A673 (cell line): ENCODE results near the gene CYSLTR2.

Experiments used
- EZH2 ChIP-seq: fragments of 200-600 bp; sonication (generic); IDR thresholded peaks from 2 replicates; pipeline ENCODE4 v1.6.1; 2017; ENCODE audit warnings: borderline replicate concordance, low read depth, mild to moderate bottlenecking, mixed read lengths, antibody characterized with exemption, low read length; ENCODE audit not compliant: poor library complexity, severe bottlenecking
- TF ChIP-seq, protein P1 (sequence below): fragments of 300-800, 200-600 bp; sonication (generic); conservative IDR thresholded peaks from 2 replicates; pipeline ENCODE4 v1.5.1; 2017; ENCODE audit warnings: low read depth, mild to moderate bottlenecking, antibody characterized with exemption, low read length, moderate library complexity, mixed read lengths

DNA sequence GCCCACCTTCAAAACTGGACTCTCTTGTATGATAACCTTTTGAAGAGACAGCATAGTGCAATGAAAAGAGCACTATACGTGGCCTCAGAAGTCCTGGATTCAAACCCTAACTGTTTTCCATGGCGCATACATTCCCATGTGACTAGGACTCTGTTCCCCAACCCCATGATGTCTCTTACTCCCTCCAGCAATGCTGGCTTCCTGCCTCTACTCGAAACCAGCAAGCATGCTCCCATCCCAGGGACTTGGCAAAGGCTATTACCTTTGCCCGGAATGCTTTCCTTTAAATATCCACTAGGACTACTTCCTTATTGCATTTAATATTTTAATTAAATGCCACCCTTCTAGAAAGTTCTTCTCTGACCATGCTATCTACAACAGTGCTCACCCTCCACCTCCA, 75.1 kb downstream of the CYSLTR2 start:
- TF ChIP-seq, protein P1, sequence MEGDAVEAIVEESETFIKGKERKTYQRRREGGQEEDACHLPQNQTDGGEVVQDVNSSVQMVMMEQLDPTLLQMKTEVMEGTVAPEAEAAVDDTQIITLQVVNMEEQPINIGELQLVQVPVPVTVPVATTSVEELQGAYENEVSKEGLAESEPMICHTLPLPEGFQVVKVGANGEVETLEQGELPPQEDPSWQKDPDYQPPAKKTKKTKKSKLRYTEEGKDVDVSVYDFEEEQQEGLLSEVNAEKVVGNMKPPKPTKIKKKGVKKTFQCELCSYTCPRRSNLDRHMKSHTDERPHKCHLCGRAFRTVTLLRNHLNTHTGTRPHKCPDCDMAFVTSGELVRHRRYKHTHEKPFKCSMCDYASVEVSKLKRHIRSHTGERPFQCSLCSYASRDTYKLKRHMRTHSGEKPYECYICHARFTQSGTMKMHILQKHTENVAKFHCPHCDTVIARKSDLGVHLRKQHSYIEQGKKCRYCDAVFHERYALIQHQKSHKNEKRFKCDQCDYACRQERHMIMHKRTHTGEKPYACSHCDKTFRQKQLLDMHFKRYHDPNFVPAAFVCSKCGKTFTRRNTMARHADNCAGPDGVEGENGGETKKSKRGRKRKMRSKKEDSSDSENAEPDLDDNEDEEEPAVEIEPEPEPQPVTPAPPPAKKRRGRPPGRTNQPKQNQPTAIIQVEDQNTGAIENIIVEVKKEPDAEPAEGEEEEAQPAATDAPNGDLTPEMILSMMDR = no peak
- TF ChIP-seq EZH2 = no peak
